T-helper 2 cell (primary cell): ENCODE results near the gene ITGB2.

Source experiments
- DNase-seq, 5 experiments: peaks; one replicate each; pipeline versions ENCODE4 v3.0.0 to v3.0.0-alpha.2; 2012 to 2022

ITGB2 gene

GRCh38 chr21:44910229-44911067, 10.3 kb downstream of the ITGB2 start:
- DNase-seq: no peak

GRCh38 chr21:44909719-44910118, 11.0 kb downstream of the ITGB2 start:
- DNase-seq: no peak

DNA sequence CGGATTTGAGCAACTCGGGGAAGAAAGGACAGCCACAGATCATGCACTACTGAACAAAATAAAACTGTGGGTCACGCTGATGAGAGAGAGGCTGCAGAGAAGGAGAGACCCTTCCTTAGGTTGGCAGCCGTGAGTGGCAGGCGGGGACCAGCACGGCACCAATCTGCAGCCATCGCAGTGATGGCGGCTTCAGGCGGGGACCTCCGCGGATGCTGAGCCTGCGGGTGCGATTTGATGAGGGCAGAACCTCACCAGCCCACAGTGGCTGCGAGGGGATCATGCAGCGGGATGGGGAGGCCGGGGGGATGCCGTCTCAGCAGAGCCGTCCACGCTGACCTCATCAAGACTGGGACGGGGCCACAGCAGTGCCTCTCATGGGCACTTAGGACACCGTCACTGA, 11.8 kb downstream of the ITGB2 start:
- no peak for DNase-seq

GRCh38 chr21:44907966-44908895, 12.5 kb downstream of the ITGB2 start:
- DNase-seq: no peak

- DNase-seq: no peak
Measured at GRCh38 chr21:44907225-44907965, 13.3 kb downstream of the ITGB2 start.

GRCh38 chr21:44905728-44906090, 15.0 kb downstream of the ITGB2 start:
- DNase-seq: no peak

GRCh38 chr21:44905016-44905727, 15.5 kb downstream of the ITGB2 start:
- no peak for DNase-seq

DNA sequence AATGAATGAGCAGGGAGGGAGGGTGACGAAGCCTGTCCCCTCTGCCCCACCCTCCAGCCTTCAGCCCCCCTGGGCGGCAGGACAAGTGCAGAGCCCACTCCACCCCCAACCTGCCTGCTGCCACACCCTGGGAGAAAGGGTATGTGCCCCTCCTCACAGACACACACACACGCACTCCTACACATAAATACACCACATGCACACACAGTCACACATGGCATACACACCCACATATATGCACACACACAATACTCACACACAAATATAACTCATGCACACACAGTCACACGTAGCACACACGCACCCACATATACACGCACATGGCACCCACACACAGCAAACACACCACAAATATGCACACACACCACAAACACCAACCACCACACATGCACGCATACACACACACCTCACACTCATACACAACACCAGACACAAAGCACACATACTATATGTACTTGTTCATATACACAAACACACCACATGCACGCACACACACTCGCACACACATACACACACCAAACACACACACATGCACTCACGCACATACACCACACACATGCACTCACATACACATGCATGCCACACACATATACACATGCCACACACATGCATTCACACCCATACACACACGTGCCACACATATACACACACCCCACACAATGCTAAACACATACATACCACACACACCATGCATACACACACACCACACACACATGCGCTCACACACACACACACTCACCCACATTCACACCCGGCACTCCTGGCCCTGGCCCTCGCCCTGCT, 16.4 kb downstream of the ITGB2 start:
- DNase-seq: no peak

- DNase-seq: no peak
Measured at GRCh38 chr21:44903689-44904088, 17.0 kb downstream of the ITGB2 start.

DNA sequence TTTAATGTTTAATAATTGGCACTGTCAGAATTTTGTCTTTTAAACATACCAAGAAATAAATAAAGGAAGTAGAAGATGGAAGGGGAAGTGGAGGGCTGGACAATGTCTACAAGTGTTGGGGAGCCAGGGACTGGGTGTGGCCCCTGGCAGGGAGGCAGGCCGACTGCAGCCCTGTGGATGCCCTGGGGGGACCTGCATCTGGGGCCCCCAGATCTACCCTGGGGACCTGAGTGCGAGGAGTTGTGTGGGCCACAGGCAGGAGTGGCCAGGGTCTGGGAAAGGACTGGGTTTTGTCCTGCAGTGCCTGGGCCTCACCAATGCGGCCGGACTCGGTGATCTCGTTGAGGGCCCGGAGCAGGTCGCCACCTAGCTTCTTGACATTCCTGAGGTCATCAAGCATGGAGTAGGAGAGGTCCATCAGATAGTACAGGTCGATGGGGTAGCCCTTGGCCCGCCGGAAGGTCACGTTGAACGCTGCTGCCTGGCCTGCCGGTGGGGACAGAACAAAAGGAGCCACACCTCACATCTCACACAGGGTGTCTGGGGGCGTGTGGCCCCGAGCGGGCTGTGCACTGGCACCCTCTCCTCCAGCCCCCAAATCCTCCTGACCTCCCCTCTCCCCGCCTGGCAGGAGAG, 17.5 kb downstream of the ITGB2 start:
- no peak for DNase-seq

GRCh38 chr21:44902268-44903049, 18.2 kb downstream of the ITGB2 start:
- DNase-seq: no peak

DNA sequence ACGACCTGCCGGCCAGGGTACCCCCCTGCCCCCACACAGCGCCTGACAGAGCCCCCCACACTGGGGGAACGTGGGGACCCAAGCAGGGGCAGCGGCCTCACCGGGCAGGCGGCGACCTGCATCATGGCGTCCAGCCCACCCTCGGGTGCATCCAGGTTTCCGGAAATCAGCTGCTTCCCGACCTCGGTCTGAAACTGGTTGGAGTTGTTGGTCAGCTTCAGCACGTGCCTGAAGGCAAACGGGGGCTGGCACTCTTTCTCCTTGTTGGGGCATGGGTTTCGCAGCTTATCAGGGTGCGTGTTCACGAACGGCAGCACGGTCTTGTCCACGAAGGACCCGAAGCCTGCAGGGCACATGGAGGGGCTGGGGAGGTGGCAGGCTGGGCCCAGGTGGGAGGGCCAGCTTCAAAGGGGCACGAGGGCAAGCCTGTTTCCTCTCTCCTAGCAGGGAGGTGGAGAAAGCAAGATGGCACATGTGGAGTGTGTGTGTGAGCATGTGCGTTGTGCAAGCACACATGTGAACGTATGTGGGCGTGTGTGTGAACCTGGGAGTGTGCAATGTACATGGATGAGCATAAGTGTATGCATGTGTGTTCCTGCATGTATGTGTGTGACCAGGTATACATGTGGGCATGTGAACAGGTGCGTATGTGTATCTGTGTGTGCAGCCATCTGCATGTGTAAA, 19.2 kb downstream of the ITGB2 start:
- no peak for DNase-seq

DNA sequence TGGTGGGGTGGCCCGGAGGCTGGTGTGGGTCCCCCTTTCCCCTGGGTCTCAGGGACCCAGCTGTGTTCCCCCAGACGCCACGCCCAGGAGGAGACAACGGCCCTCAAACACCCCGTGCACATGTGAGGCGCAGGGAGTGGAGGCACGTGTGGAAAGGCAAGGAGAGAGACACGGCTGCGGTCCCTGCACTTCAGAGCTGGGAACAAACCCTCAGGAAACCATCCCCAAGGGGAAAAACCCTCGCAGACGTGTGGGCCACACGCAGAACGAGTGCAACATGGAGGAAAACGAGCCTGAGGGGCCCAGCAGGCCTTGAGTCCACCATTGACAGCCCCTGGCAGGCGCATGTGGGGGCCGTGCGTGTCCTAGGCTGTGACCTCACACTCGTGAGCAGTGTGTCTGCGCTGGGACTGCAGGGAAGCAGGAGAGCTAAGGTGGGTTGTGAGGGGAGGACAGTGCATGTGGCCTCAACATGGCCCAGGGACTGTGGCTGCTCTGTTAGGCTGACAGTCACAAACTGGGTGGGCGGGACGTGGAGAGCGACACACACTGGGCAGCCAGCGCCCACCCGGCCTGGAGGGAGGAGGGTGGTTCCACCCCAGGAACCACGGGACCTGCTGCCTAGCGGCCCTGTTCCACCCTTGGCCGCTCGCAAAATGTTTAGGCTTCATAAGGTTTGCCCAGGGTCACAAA, 20.0 kb downstream of the ITGB2 start:
- no peak for DNase-seq

GRCh38 chr21:44899768-44900558, 20.7 kb downstream of the ITGB2 start:
- DNase-seq: no peak

DNA sequence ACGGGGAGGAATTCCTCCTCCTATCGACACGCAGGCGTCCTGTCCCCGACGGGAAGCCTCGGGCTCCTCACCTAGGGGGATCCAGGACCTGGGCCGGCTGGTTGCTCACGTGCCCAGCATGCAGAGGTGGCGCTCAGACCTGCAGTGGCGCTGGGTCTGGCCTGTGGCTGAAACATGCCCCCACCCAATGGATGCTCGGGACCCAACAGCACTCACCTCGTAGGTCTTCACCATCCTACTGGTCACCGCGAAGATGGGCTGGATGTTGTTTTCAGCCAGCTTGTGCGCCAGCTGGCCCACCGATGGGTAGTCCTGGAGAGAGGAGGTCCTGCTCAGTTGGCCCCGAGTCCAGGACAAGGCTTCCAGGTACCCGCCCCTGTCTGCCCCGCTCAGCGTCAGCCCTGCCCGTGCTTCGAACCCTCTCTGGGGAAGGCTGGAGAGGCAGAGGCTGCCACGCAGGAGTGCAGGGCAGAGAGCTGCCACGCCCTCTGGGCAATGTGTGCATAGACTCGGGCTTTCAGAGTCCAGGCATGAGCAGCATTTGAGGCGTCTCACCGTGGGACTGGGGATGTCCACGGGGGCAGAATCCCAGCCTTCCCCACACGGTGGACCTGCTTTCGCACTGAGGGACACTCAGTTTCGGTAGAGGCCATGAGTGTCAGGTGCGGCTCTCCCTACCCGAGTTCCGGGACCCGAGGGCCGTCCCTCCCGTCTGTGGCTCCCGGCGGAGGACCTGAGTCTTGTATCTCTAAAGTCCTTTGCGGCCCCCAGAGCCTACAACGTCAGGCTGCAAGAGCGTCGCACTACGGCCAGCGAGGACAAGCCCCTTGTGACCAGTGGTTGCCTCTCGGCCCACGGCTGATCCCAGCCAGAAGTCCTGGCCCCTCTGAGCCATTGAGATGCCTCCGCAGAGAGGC, 21.6 kb downstream of the ITGB2 start:
- DNase-seq: no peak

DNA sequence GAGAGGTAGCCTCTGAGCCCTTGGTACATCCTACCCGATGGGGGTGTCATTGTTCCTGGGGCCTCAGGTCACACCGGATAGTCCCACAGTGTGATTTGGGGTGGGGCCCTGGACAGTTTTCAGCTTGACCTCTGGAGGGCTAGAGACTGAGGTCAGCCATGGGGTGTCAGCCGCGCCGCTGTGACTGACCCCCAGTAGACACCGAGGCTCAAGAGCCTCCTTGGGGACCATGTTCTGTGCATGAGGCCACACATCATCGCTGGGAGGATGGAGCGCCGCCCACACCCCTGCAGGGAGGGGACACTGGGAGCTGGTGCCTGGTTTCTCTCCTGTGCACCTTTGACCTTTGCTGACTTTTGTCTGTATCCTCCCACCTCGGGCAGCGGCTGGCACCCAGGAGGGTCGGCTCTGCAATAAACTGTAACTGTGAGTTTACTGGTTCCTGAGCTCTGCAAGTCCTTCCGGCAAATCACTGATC, 22.6 kb downstream of the ITGB2 start:
- no peak for DNase-seq
